H9 (cell line): Measurements from ENCODE around the gene VENTX. TPM values are rescaled to one million over a fixed set of nuclear protein-coding genes. Genes with fewer than 3 reads are reported as not detected.

Source experiments
- DNase-seq: peaks from one replicate; pipeline ENCODE4 v3.0.0-alpha.2; 2017
- H2AFZ ChIP-seq: one replicate; pipeline ENCODE4 v1.6.1; 2013; ENCODE audit warnings: mild to moderate bottlenecking, low read length, control low read depth, moderate library complexity
- H2AK5ac ChIP-seq: 2 replicates; pipeline ENCODE4 v1.6.1; 2013; ENCODE audit warnings: low read length, control low read depth, mixed read lengths; ENCODE audit not compliant: insufficient read length
- H2BK120ac ChIP-seq: one replicate; pipeline ENCODE4 v1.6.1; 2013; ENCODE audit warnings: low read depth, mild to moderate bottlenecking, low read length, control low read depth, inconsistent platforms; ENCODE audit not compliant: poor library complexity, severe bottlenecking
- H2BK12ac ChIP-seq: 2 replicates; pipeline ENCODE4 v1.6.1; 2013; ENCODE audit warnings: low read length, control low read depth, mixed read lengths, low read depth; ENCODE audit not compliant: insufficient read length
- H2BK15ac ChIP-seq: 2 replicates; pipeline ENCODE4 v1.6.1; 2013; ENCODE audit warnings: low read depth, low read length, control low read depth
- H2BK20ac ChIP-seq: one replicate; pipeline ENCODE4 v1.6.1; 2013; ENCODE audit warnings: low read depth, mild to moderate bottlenecking, low read length, control low read depth, inconsistent platforms; ENCODE audit not compliant: poor library complexity, severe bottlenecking
- H2BK5ac ChIP-seq: 2 replicates; pipeline ENCODE4 v1.6.1; 2013; ENCODE audit warnings: low read length, control low read depth, mixed read lengths; ENCODE audit not compliant: insufficient read length
- H3K14ac ChIP-seq: 2 replicates; pipeline ENCODE4 v1.6.1; 2013; ENCODE audit warnings: low read length, control low read depth; ENCODE audit not compliant: insufficient read depth
- H3K18ac ChIP-seq: 2 replicates; pipeline ENCODE4 v1.6.1; 2013; ENCODE audit warnings: low read depth, mild to moderate bottlenecking, mixed read lengths, low read length, control low read depth; ENCODE audit not compliant: insufficient read length
- H3K23ac ChIP-seq: 2 replicates; pipeline ENCODE4 v1.6.1; 2013; ENCODE audit warnings: low read length, control low read depth, mixed read lengths, low read depth; ENCODE audit not compliant: insufficient read length
- H3K23me2 ChIP-seq: 2 replicates; pipeline ENCODE4 v1.6.1; 2013; ENCODE audit warnings: low read depth, mild to moderate bottlenecking, mixed read lengths, low read length, control low read depth; ENCODE audit not compliant: insufficient read length, poor library complexity, severe bottlenecking
- H3K27ac ChIP-seq: 2 replicates; pipeline ENCODE4 v1.5.1; 2013; ENCODE audit warnings: low read length, control low read depth, mixed read lengths, low read depth; ENCODE audit not compliant: insufficient read length
- H3K27me3 ChIP-seq: 2 replicates; pipeline ENCODE4 v1.6.1; 2013; ENCODE audit warnings: low read length, control low read depth, inconsistent platforms; ENCODE audit not compliant: insufficient read depth
- H3K4ac ChIP-seq: 2 replicates; pipeline ENCODE4 v1.6.1; 2013; ENCODE audit warnings: low read depth, mild to moderate bottlenecking, control low read depth, inconsistent platforms, low read length, moderate library complexity
- H3K4me1 ChIP-seq: 2 replicates; pipeline ENCODE4 v1.6.1; 2013; ENCODE audit warnings: low read length, control low read depth, inconsistent platforms; ENCODE audit not compliant: insufficient read depth
- H3K4me2 ChIP-seq: 2 replicates; pipeline ENCODE4 v1.6.1; 2013; ENCODE audit warnings: low read length, control low read depth, mixed read lengths; ENCODE audit not compliant: insufficient read length, insufficient read depth
- H3K56ac ChIP-seq: 2 replicates; pipeline ENCODE4 v1.6.1; 2013; ENCODE audit warnings: low read depth, mild to moderate bottlenecking, mixed read lengths, low read length, control low read depth; ENCODE audit not compliant: insufficient read length
- H3K79me1 ChIP-seq: 2 replicates; pipeline ENCODE4 v1.6.1; 2013; ENCODE audit warnings: low read depth, mild to moderate bottlenecking, moderate library complexity, low read length, control low read depth, inconsistent platforms; ENCODE audit not compliant: insufficient read depth, poor library complexity, severe bottlenecking
- H3K79me2 ChIP-seq: 2 replicates; pipeline ENCODE4 v1.6.1; 2013; ENCODE audit warnings: low read length, control low read depth, inconsistent platforms; ENCODE audit not compliant: insufficient read depth
- H3K9ac ChIP-seq: 2 replicates; pipeline ENCODE4 v1.6.1; 2013; ENCODE audit warnings: low read length, control low read depth, mixed read lengths; ENCODE audit not compliant: insufficient read length; ENCODE audit errors: extremely low read depth
- H3K9me3 ChIP-seq: one replicate; pipeline ENCODE4 v1.6.1; 2013; ENCODE audit warnings: low read depth, low read length, inconsistent platforms; ENCODE audit not compliant: control insufficient read depth
- H3T11ph ChIP-seq: one replicate; pipeline ENCODE4 v1.6.1; 2013; ENCODE audit warnings: mild to moderate bottlenecking, low read length, control low read depth, inconsistent platforms
- H4K20me1 ChIP-seq: one replicate; pipeline ENCODE4 v1.6.1; 2013; ENCODE audit not compliant: control insufficient read depth, insufficient read length, insufficient read depth
- H4K5ac ChIP-seq: 2 replicates; pipeline ENCODE4 v1.6.1; 2013; ENCODE audit warnings: low read depth, mild to moderate bottlenecking, mixed read lengths, low read length, control low read depth; ENCODE audit not compliant: insufficient read length
- H4K8ac ChIP-seq: replicated peaks from 2 replicates; pipeline ENCODE4 v1.6.1; 2013; ENCODE audit warnings: low read length, control low read depth, mixed read lengths, low read depth; ENCODE audit not compliant: insufficient read length
- H4K91ac ChIP-seq: 2 replicates; pipeline ENCODE4 v1.6.1; 2013; ENCODE audit warnings: low read depth, mild to moderate bottlenecking, moderate library complexity, mixed read lengths, low read length, control low read depth; ENCODE audit not compliant: insufficient read length
- H3K27ac Mint-ChIP-seq, 3 experiments: 2 replicates in 2 of 3; 3 replicates in 1 of 3; pipeline ENCODE4 v1.8.0; 2020 to 2021; ENCODE audit warnings: mixed read lengths in 3 of 3, mild to moderate bottlenecking in 1 of 3, moderate library complexity in 1 of 3
- H3K27me3 Mint-ChIP-seq: 2 replicates; pipeline ENCODE4 v1.8.0; 2021; ENCODE audit warnings: low read depth, mild to moderate bottlenecking, moderate library complexity, mixed read lengths
- H3K36me3 Mint-ChIP-seq, 3 experiments: 2 replicates in 2 of 3; 3 replicates in 1 of 3; pipeline ENCODE4 v1.8.0; 2020 to 2021; ENCODE audit warnings: low read depth in 3 of 3, mixed read lengths in 3 of 3; ENCODE audit not compliant: insufficient read depth in 1 of 3
- H3K4me1 Mint-ChIP-seq, 2 experiments: 2 replicates each; pipeline ENCODE4 v1.8.0; 2020; ENCODE audit warnings: mixed read lengths in 2 of 2
- H3K4me3 Mint-ChIP-seq, 2 experiments: 2 replicates in 1 of 2; 3 replicates in 1 of 2; pipeline ENCODE4 v1.8.0; 2020 to 2021; ENCODE audit warnings: mild to moderate bottlenecking in 2 of 2, mixed read lengths in 2 of 2, moderate library complexity in 1 of 2
- H3K9me3 Mint-ChIP-seq, 2 experiments: 2 replicates in 1 of 2; 3 replicates in 1 of 2; pipeline ENCODE4 v1.8.0; 2020; ENCODE audit warnings: mild to moderate bottlenecking in 2 of 2, mixed read lengths in 2 of 2, moderate library complexity in 1 of 2
- WGBS: extraction: QIAGEN DNeasy Blood & Tissue Kit; methylation state at CpG from one replicate; pipeline ENCODE4 v1.1.7; 2013; ENCODE audit warnings: missing lambda C conversion rate, low lambda C conversion rate, mixed read lengths; ENCODE audit not compliant: insufficient read length; ENCODE audit errors: extremely low coverage; 5-methylcytosine and 5-hydroxymethylcytosine counted together
- total RNA-seq: library from RNA; stranded (reverse); gene quantifications from 2 replicates; pipeline ENCODE4 v1.2.1, GENCODE V29; 2021
- TF ChIP-seq, protein P1 (sequence below): fragments of 200-600 bp; sonication (generic); conservative IDR thresholded peaks from 3 replicates; pipeline ENCODE4 v1.8.0; 2021; ENCODE audit warnings: antibody characterized with exemption, mild to moderate bottlenecking

VENTX gene
- total RNA-seq, 1 experiment from 2014 or later, result 10.9 TPM

- Histone ChIP-seq H2BK12ac (no peak overlapping the region), H3K27me3 (no peaks in the 10 kb centered on the region; the same call in 1 of the 2 replicates), H3K56ac (no peak overlapping the region), H2AFZ (no peak overlapping the region), H3K79me2 (no peaks in the 10 kb centered on the region), H3K9me3 (no peaks in the 10 kb centered on the region), H2AK5ac (no peak overlapping the region), H3K27ac (no peak overlapping the region), H3T11ph (no peak overlapping the region), H4K91ac (no peak overlapping the region), H4K20me1 (no peaks in the 10 kb centered on the region), H4K5ac (no peak overlapping the region), H3K14ac (no peak overlapping the region), H3K79me1 (no peaks in the 10 kb centered on the region), H3K4me1 (no peaks in the 10 kb centered on the region), H4K8ac (no peak overlapping the region), H3K9ac (no peak overlapping the region), H2BK15ac (no peak overlapping the region), H3K18ac (no peak overlapping the region), H3K4ac (no peak overlapping the region), H3K23me2 (peaks cover 7% of the 10 kb centered on the region), H2BK5ac (no peak overlapping the region), H2BK20ac (no peak overlapping the region), H3K4me2 (no peak overlapping the region), H3K23ac (no peak overlapping the region), H2BK120ac (no peak overlapping the region)
- Mint-ChIP-seq H3K27me3 (peaks cover 11% of the 10 kb centered on the region), H3K27ac (no peak overlapping the region), H3K36me3 (no peaks in the 10 kb centered on the region), H3K4me1 (peaks cover 0 to 7% of the 10 kb centered on the region in 2 experiments; a peak in 3 of 4 replicates), H3K4me3 (no peak overlapping the region), H3K9me3 (no peaks in the 10 kb centered on the region)
- TF ChIP-seq, protein P1, sequence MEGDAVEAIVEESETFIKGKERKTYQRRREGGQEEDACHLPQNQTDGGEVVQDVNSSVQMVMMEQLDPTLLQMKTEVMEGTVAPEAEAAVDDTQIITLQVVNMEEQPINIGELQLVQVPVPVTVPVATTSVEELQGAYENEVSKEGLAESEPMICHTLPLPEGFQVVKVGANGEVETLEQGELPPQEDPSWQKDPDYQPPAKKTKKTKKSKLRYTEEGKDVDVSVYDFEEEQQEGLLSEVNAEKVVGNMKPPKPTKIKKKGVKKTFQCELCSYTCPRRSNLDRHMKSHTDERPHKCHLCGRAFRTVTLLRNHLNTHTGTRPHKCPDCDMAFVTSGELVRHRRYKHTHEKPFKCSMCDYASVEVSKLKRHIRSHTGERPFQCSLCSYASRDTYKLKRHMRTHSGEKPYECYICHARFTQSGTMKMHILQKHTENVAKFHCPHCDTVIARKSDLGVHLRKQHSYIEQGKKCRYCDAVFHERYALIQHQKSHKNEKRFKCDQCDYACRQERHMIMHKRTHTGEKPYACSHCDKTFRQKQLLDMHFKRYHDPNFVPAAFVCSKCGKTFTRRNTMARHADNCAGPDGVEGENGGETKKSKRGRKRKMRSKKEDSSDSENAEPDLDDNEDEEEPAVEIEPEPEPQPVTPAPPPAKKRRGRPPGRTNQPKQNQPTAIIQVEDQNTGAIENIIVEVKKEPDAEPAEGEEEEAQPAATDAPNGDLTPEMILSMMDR, result no peak
- WGBS, result no CpG with 5 or more reads among the region's 29 CpGs
- no peak for DNase-seq
These were observed 34.8 kb downstream of the VENTX start for GRCh38 chr10:133272301-133272963.
